ENCODE measurements around the gene DCST1.

DNA sequence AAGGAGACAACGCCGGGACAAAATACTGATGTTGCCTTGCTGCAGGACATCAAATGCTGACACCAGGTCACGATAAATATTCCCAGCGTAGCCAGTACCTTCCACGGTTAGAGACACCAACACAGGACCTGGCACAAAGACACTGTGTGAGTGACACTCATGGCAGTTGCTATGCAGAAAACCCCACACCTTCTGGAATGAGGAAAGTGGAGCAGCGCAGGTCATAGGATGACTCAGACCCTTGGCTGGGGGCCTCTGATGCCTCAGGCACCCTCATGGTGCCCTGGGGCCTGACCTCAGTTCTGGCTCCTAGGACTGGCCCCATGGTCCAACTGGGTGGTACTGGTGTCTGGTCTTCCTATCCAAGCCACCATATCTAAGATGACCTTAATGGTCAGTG lies 7.0 kb upstream of the DCST1 start:
- TF ChIP-seq, protein P1, sequence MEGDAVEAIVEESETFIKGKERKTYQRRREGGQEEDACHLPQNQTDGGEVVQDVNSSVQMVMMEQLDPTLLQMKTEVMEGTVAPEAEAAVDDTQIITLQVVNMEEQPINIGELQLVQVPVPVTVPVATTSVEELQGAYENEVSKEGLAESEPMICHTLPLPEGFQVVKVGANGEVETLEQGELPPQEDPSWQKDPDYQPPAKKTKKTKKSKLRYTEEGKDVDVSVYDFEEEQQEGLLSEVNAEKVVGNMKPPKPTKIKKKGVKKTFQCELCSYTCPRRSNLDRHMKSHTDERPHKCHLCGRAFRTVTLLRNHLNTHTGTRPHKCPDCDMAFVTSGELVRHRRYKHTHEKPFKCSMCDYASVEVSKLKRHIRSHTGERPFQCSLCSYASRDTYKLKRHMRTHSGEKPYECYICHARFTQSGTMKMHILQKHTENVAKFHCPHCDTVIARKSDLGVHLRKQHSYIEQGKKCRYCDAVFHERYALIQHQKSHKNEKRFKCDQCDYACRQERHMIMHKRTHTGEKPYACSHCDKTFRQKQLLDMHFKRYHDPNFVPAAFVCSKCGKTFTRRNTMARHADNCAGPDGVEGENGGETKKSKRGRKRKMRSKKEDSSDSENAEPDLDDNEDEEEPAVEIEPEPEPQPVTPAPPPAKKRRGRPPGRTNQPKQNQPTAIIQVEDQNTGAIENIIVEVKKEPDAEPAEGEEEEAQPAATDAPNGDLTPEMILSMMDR (IDR thresholded peaks at IDR 0.05): no peak
- no peak for TF ChIP-seq ZFX (IDR thresholded peaks at IDR 0.05; ENCODE audit: borderline replicate concordance)
